T-helper 22 cell (primary cell): ENCODE measurements around the gene TCERG1L.

Experiments
- DNase-seq: peaks from one replicate; pipeline ENCODE4 v3.0.0-alpha.2; 2020; ENCODE audit warnings: low read depth

The TCERG1L gene

GRCh38 chr10:131207176-131207575, 104.3 kb downstream of the TCERG1L start:
- DNase-seq = no peak

GRCh38 chr10:131206111-131206995, 105.2 kb downstream of the TCERG1L start:
- no peak for DNase-seq

GRCh38 chr10:131205556-131205955, 106.0 kb downstream of the TCERG1L start:
- DNase-seq = no peak

GRCh38 chr10:131204406-131205152, 106.9 kb downstream of the TCERG1L start:
- DNase-seq = no peak

GRCh38 chr10:131203456-131204357, 107.8 kb downstream of the TCERG1L start:
- DNase-seq = no peak

GRCh38 chr10:131202990-131203389, 108.5 kb downstream of the TCERG1L start:
- no peak for DNase-seq

- DNase-seq = no peak
These were observed 109.6 kb downstream of the TCERG1L start for GRCh38 chr10:131201741-131202515.

- no peak for DNase-seq
These were observed 110.6 kb downstream of the TCERG1L start for GRCh38 chr10:131200856-131201470.

GRCh38 chr10:131199646-131200045, 111.9 kb downstream of the TCERG1L start:
- no peak for DNase-seq

GRCh38 chr10:131198843-131199242, 112.7 kb downstream of the TCERG1L start:
- DNase-seq = no peak

- DNase-seq = no peak
These were observed 113.1 kb downstream of the TCERG1L start for GRCh38 chr10:131198401-131198800.

- DNase-seq = no peak
These were observed 115.2 kb downstream of the TCERG1L start for GRCh38 chr10:131196176-131196885.

- no peak for DNase-seq
These were observed 115.9 kb downstream of the TCERG1L start for GRCh38 chr10:131195558-131196159.

GRCh38 chr10:131195116-131195515, 116.4 kb downstream of the TCERG1L start:
- DNase-seq = no peak

GRCh38 chr10:131193923-131194322, 117.6 kb downstream of the TCERG1L start:
- DNase-seq = no peak

- no peak for DNase-seq
These were observed 123.0 kb downstream of the TCERG1L start for GRCh38 chr10:131188494-131188893.

- DNase-seq = no peak
These were observed 123.6 kb downstream of the TCERG1L start for GRCh38 chr10:131187926-131188325.

GRCh38 chr10:131187274-131187673, 124.2 kb downstream of the TCERG1L start:
- no peak for DNase-seq

GRCh38 chr10:131186547-131187253, 124.8 kb downstream of the TCERG1L start:
- DNase-seq = no peak
